Measurements from ENCODE around the gene PPP4R4. TPM values are rescaled to one million over a fixed set of nuclear protein-coding genes. Genes with fewer than 3 reads are reported as not detected.

The PPP4R4 gene
- total and polyA plus RNA-seq, 4 donors: 1.6 to 25.9 (median 3.8) TPM

- H3K9me3 ChIP-seq (ENCODE audit: control insufficient read depth in 4 of 4, insufficient read depth in 3 of 4, low read length in 3 of 4): peaks cover 0 to 1% (median 0%) of the 10 kb centered on the region in 4 donors
- no peaks in the 10 kb centered on the region for H3K4me1 ChIP-seq (ENCODE audit: control insufficient read depth in 5 of 5, insufficient read depth in 5 of 5, low read length in 5 of 5)
- no peak for ATAC-seq (ENCODE audit: insufficient read depth, low FRiP score)
- H3K27ac ChIP-seq (ENCODE audit: low read depth in 1 of 2, low read length in 1 of 2): no peak overlapping the region
- H3K27me3 ChIP-seq (ENCODE audit: control insufficient read depth in 3 of 3, insufficient read depth in 3 of 3, low read length in 2 of 3): peaks cover 0 to 2% (median 0%) of the 10 kb centered on the region in 3 donors
- no peak for DNase-seq
- no peak overlapping the region for H3K4me3 ChIP-seq
- 91 to 93% methylated on average over 5 of the region's 5 CpGs for WGBS, 2 donors
- no peak overlapping the region for H3K9ac ChIP-seq (ENCODE audit: insufficient read depth in 1 of 2, low read length in 2 of 2)
- no peaks in the 10 kb centered on the region for H3K36me3 ChIP-seq (ENCODE audit: control insufficient read depth in 4 of 4, insufficient read depth in 4 of 4, low read length in 4 of 4)
- TF ChIP-seq CTCF (IDR thresholded peaks at IDR 0.05; ENCODE audit: control extremely low read depth, extremely low read depth): no peak
Measured at GRCh38 chr14:94139421-94139820, 34.7 kb upstream of the PPP4R4 start.

- no peaks in the 10 kb centered on the region for H3K9me3 ChIP-seq (ENCODE audit: control insufficient read depth in 4 of 4, insufficient read depth in 3 of 4, low read length in 3 of 4)
- no peak overlapping the region for H3K9ac ChIP-seq (ENCODE audit: insufficient read depth in 1 of 2, low read length in 2 of 2)
- 76 to 87% methylated on average over 3 of the region's 3 CpGs for WGBS, 2 donors
- H3K27me3 ChIP-seq (ENCODE audit: control insufficient read depth in 3 of 3, insufficient read depth in 3 of 3, low read length in 2 of 3): no peaks in the 10 kb centered on the region
- TF ChIP-seq CTCF (IDR thresholded peaks at IDR 0.05; ENCODE audit: control extremely low read depth, extremely low read depth): no peak
- H3K4me3 ChIP-seq: no peak overlapping the region
- ATAC-seq (ENCODE audit: insufficient read depth, low FRiP score) (no peak), DNase-seq (no peak)
- peaks cover 0 to 8% (median 0%) of the 10 kb centered on the region in 5 donors for H3K4me1 ChIP-seq (ENCODE audit: control insufficient read depth in 5 of 5, insufficient read depth in 5 of 5, low read length in 5 of 5)
- H3K36me3 ChIP-seq (ENCODE audit: control insufficient read depth in 4 of 4, insufficient read depth in 4 of 4, low read length in 4 of 4): no peaks in the 10 kb centered on the region
- H3K27ac ChIP-seq (ENCODE audit: low read depth in 1 of 2, low read length in 1 of 2): no peak overlapping the region
Measured at GRCh38 chr14:94142247-94142646, 31.9 kb upstream of the PPP4R4 start.

- Histone ChIP-seq H3K9ac (ENCODE audit: insufficient read depth in 1 of 2, low read length in 2 of 2) (no peak overlapping the region), H3K4me3 (no peak overlapping the region), H3K36me3 (ENCODE audit: control insufficient read depth in 4 of 4, insufficient read depth in 4 of 4, low read length in 4 of 4) (no peaks in the 10 kb centered on the region), H3K9me3 (ENCODE audit: control insufficient read depth in 4 of 4, insufficient read depth in 3 of 4, low read length in 3 of 4) (no peaks in the 10 kb centered on the region), H3K4me1 (ENCODE audit: control insufficient read depth in 5 of 5, insufficient read depth in 5 of 5, low read length in 5 of 5) (peaks cover 0 to 8% (median 0%) of the 10 kb centered on the region in 5 donors), H3K27me3 (ENCODE audit: control insufficient read depth in 3 of 3, insufficient read depth in 3 of 3, low read length in 2 of 3) (no peaks in the 10 kb centered on the region), H3K27ac (ENCODE audit: low read depth in 1 of 2, low read length in 1 of 2) (no peak overlapping the region)
- TF ChIP-seq CTCF (IDR thresholded peaks at IDR 0.05; ENCODE audit: control extremely low read depth, extremely low read depth): no peak
- ATAC-seq (ENCODE audit: insufficient read depth, low FRiP score) (no peak), DNase-seq (no peak)
- WGBS, 2 donors: 86 to 89% methylated on average over 1 of the region's 1 CpG
Measured at GRCh38 chr14:94142836-94143235, 31.3 kb upstream of the PPP4R4 start.

GRCh38 chr14:94143239-94143638 lies 30.9 kb upstream of the PPP4R4 start:
- Histone ChIP-seq H3K4me1 (ENCODE audit: control insufficient read depth in 5 of 5, insufficient read depth in 5 of 5, low read length in 5 of 5) (peaks cover 0 to 8% (median 0%) of the 10 kb centered on the region in 5 donors), H3K9me3 (ENCODE audit: control insufficient read depth in 4 of 4, insufficient read depth in 3 of 4, low read length in 3 of 4) (no peaks in the 10 kb centered on the region), H3K36me3 (ENCODE audit: control insufficient read depth in 4 of 4, insufficient read depth in 4 of 4, low read length in 4 of 4) (no peaks in the 10 kb centered on the region), H3K27ac (ENCODE audit: low read depth in 1 of 2, low read length in 1 of 2) (no peak overlapping the region), H3K27me3 (ENCODE audit: control insufficient read depth in 3 of 3, insufficient read depth in 3 of 3, low read length in 2 of 3) (no peaks in the 10 kb centered on the region), H3K9ac (ENCODE audit: insufficient read depth in 1 of 2, low read length in 2 of 2) (no peak overlapping the region), H3K4me3 (no peak overlapping the region)
- TF ChIP-seq CTCF (IDR thresholded peaks at IDR 0.05; ENCODE audit: control extremely low read depth, extremely low read depth): no peak
- ATAC-seq (ENCODE audit: insufficient read depth, low FRiP score) (no peak), DNase-seq (no peak)
- WGBS, 2 donors: 84 to 86% methylated on average over 3 of the region's 3 CpGs

All from lung (tissue), 12 donors.